Parathyroid adenoma (tissue), 2 donors: Measurements from ENCODE around the gene TRPM1.

ENCODE experiments used
- H2AFZ ChIP-seq: fragments of 300-600 bp; sonication (generic); one replicate; pipeline ENCODE4 v1.7.0; 2017; ENCODE audit warnings: antibody characterized with exemption, mild to moderate bottlenecking
- H3K27ac ChIP-seq: fragments of 300-600 bp; sonication (generic); one replicate; pipeline ENCODE4 v1.7.0; 2017
- H3K27me3 ChIP-seq: fragments of 300-600 bp; sonication (generic); one replicate; pipeline ENCODE4 v1.7.0; 2017; ENCODE audit warnings: low read length; ENCODE audit not compliant: control insufficient read depth, insufficient read depth
- H3K36me3 ChIP-seq: fragments of 300-600 bp; sonication (generic); one replicate; pipeline ENCODE4 v1.7.0; 2017; ENCODE audit warnings: low read length; ENCODE audit not compliant: control insufficient read depth, insufficient read depth
- H3K4me1 ChIP-seq: fragments of 300-600 bp; sonication (generic); one replicate; pipeline ENCODE4 v1.7.0; 2017; ENCODE audit warnings: control low read depth
- H3K4me2 ChIP-seq: fragments of 300-600 bp; sonication (generic); one replicate; pipeline ENCODE4 v1.7.0; 2017; ENCODE audit warnings: low read length
- H3K4me3 ChIP-seq: fragments of 300-600 bp; sonication (generic); one replicate; pipeline ENCODE4 v1.7.0; 2017; ENCODE audit warnings: low read depth, low read length
- H3K79me2 ChIP-seq: fragments of 300-600 bp; sonication (generic); one replicate; pipeline ENCODE4 v1.7.0; 2017; ENCODE audit warnings: control low read depth
- H3K9ac ChIP-seq: fragments of 300-600 bp; sonication (generic); one replicate; pipeline ENCODE4 v1.7.0; 2017; ENCODE audit warnings: mild to moderate bottlenecking
- H3K9me3 ChIP-seq: fragments of 300-600 bp; sonication (generic); one replicate; pipeline ENCODE4 v1.7.0; 2017; ENCODE audit warnings: low read length; ENCODE audit not compliant: control insufficient read depth
- CTCF ChIP-seq: fragments of 300-600 bp; sonication (generic); IDR thresholded peaks from one replicate; pipeline ENCODE4 v1.7.0; 2017; ENCODE audit warnings: antibody characterized with exemption, mild to moderate bottlenecking
- donor health status: primary hyperparathyroidism.

Gene TRPM1

GRCh38 chr15:31128477-31128876 lies 27.0 kb upstream of the TRPM1 start:
- Histone ChIP-seq H3K27me3 (no peaks in the 10 kb centered on the region), H3K9ac (no peak overlapping the region), H3K27ac (no peak overlapping the region), H3K4me3 (no peak overlapping the region), H3K4me1 (peaks cover 4% of the 10 kb centered on the region), H3K79me2 (no peaks in the 10 kb centered on the region), H3K4me2 (peak overlapping the region; percentile 31), H3K9me3 (no peaks in the 10 kb centered on the region), H2AFZ (no peak overlapping the region), H3K36me3 (no peaks in the 10 kb centered on the region)
- TF ChIP-seq CTCF, result no peak

GRCh38 chr15:31127596-31128261 lies 26.2 kb upstream of the TRPM1 start:
- peak overlapping the region; percentile 33 for H3K4me2 ChIP-seq
- no peaks in the 10 kb centered on the region for H3K79me2 ChIP-seq
- no peak overlapping the region for H3K4me3 ChIP-seq
- no peak overlapping the region for H3K27ac ChIP-seq
- H3K27me3 ChIP-seq, result no peaks in the 10 kb centered on the region
- H3K4me1 ChIP-seq, result peaks cover 4% of the 10 kb centered on the region
- TF ChIP-seq CTCF, result no peak
- H3K9ac ChIP-seq, result no peak overlapping the region
- no peaks in the 10 kb centered on the region for H3K36me3 ChIP-seq
- no peaks in the 10 kb centered on the region for H3K9me3 ChIP-seq
- H2AFZ ChIP-seq, result peak overlapping the region; percentile 42

GRCh38 chr15:31125061-31125460 lies 23.5 kb upstream of the TRPM1 start:
- no peaks in the 10 kb centered on the region for H3K36me3 ChIP-seq
- peaks cover 4% of the 10 kb centered on the region for H3K4me1 ChIP-seq
- H3K79me2 ChIP-seq, result no peaks in the 10 kb centered on the region
- H3K9me3 ChIP-seq, result no peaks in the 10 kb centered on the region
- no peaks in the 10 kb centered on the region for H3K27me3 ChIP-seq
- H3K9ac ChIP-seq, result no peak overlapping the region
- H3K27ac ChIP-seq, result no peak overlapping the region
- no peak overlapping the region for H2AFZ ChIP-seq
- TF ChIP-seq CTCF, result no peak
- H3K4me2 ChIP-seq, result no peak overlapping the region
- H3K4me3 ChIP-seq, result no peak overlapping the region

- H3K9me3 ChIP-seq, result no peaks in the 10 kb centered on the region
- H2AFZ ChIP-seq, result no peak overlapping the region
- no peaks in the 10 kb centered on the region for H3K4me1 ChIP-seq
- no peaks in the 10 kb centered on the region for H3K36me3 ChIP-seq
- H3K27me3 ChIP-seq, result no peaks in the 10 kb centered on the region
- no peak for TF ChIP-seq CTCF
- H3K79me2 ChIP-seq, result no peaks in the 10 kb centered on the region
- H3K27ac ChIP-seq, result no peak overlapping the region
- no peak overlapping the region for H3K9ac ChIP-seq
- no peak overlapping the region for H3K4me3 ChIP-seq
- H3K4me2 ChIP-seq, result no peak overlapping the region
These were observed 15.0 kb upstream of the TRPM1 start for GRCh38 chr15:31116423-31117030.
